SK-N-MC (cell line): ENCODE data around the gene PAFAH1B2.

ENCODE experiments used
- EZH2 ChIP-seq: fragments of 200-600 bp; sonication (generic); IDR thresholded peaks from one replicate; pipeline ENCODE4 v1.6.1; 2017; ENCODE audit warnings: antibody characterized with exemption
- FOXP2 ChIP-seq: optimal IDR thresholded peaks from 2 replicates; pipeline ENCODE3; 2011; ENCODE audit warnings: mild to moderate bottlenecking, moderate library complexity; ENCODE audit not compliant: insufficient read depth; ENCODE audit errors: extremely low read length, control extremely low read depth
- POLR2AphosphoS5 ChIP-seq: IDR thresholded peaks from 2 replicates; pipeline ENCODE4 v1.6.1; 2012; ENCODE audit warnings: mild to moderate bottlenecking, low read depth, low read length, borderline replicate concordance

- TF ChIP-seq EZH2 (no peak), POLR2AphosphoS5 (no peak), FOXP2 (peak; percentile 66)
Observed at GRCh38 chr11:117095284-117096161, 48.6 kb upstream of the PAFAH1B2 start.
